22Rv1 (cell line): Measurements from ENCODE around the gene MEAF6.

Experiments
- CTCF ChIP-seq: fragments of 450-650 bp; IDR thresholded peaks from 2 replicates; pipeline ENCODE4 v1.5.1; 2017; ENCODE audit warnings: mild to moderate bottlenecking
- ZFX ChIP-seq: fragments of 450-650 bp; IDR thresholded peaks from 2 replicates; pipeline ENCODE4 v1.6.1; 2017; ENCODE audit warnings: antibody characterized with exemption, borderline replicate concordance

GRCh38 chr1:37498872-37499617, 15.5 kb downstream of the MEAF6 start:
- TF ChIP-seq CTCF (no peak), ZFX (no peak)
